Activated CD8-positive, alpha-beta memory T cell treated with anti-CD3 and anti-CD28 coated beads, Interleukin-2, amount 50 U/mL, for 4 hours (primary cell): Measurements from ENCODE around the gene SLC6A13.
"Not testable (repeated sequence)": the region's sequence is repeated elsewhere in the genome, so short reads cannot be mapped to it uniquely, and the experiment has no call there.

Experiments
- DNase-seq: peaks from one replicate; pipeline ENCODE4 v3.0.0-alpha.2; 2020

The SLC6A13 gene

DNA sequence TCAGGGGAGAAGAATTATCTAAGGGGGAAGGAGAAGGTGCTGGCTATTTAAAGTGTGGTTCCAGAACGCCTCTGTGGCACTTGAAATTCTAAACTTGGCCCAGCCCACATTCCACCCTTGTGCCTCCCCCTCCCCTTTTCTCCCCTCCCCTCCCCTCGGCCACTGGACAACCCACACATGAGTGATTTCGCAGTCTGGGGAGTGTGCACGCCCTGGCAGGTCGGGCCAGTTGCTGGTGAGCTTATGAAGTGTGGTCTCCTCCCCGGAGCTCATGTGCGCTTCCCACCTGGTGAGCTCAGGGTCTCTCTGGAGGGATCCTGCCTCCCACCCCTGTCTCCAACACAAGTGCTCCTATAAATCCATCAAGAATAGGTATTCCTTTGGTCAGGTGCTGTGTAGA is at the start of gene SLC6A13:
Gene SLC6A13, minus strand, starts transcription at position 20 of the 400 bp plus-strand sequence. CDS start 2,784 bp downstream, outside the sequence.
- DNase-seq = no peak

DNA sequence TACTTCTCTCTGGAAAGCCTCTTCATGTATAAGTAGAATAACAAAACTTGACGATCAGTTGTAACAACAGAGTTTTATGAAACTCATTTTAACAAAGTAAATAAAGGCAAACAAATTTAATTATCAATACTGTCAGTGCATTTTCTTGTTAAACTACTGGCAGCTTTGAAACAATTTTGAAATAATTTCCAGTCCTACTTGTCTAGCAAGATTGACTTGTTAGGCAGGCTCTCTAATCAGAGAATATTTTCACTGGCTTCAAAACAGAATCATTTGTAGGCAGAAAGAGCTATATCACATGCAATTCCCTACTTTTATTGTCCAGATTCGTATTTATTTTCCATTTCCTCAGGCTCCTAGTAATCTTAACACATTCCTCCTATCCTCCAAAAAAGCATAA is 45.9 kb upstream of the SLC6A13 start:
- no peak for DNase-seq

DNA sequence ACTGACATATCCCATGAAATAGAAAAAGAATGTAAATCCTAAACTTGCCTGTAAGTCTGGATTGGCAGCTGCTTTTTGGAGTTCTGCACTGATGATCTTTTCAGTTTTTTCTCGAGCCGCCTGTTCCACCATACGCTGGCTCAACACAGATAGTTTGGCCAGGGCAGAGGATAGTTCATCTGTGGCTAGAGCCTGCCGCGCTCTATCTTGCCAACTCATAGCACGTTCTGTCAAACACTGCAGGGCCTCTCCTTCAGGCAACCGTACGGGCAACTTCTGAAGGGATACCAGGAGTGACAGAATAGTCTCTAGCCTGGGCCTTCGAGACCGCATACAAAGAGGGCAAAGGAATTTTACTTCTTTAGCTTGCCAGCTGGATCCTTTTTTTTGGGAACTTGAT is 44.8 kb upstream of the SLC6A13 start:
- DNase-seq = no peak

DNA sequence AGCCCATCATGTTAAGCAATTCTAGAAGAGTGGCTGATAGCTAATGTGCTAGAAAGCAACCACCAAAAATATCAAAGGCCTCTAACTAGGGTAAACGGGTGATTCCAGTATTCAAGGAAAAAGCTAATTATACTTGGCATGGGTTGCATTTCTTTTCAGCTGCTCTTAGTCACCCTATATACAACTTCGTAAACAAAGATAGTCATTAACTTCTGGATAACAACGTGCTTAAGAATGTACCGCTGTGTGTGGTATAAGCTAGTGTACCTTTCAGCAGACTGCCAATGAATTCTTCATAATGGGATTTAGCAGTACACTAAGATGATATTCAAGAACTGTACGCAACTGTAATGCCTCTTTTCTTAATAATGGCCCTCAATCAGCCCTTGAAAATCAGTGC is 42.2 kb upstream of the SLC6A13 start:
- no peak for DNase-seq

DNA sequence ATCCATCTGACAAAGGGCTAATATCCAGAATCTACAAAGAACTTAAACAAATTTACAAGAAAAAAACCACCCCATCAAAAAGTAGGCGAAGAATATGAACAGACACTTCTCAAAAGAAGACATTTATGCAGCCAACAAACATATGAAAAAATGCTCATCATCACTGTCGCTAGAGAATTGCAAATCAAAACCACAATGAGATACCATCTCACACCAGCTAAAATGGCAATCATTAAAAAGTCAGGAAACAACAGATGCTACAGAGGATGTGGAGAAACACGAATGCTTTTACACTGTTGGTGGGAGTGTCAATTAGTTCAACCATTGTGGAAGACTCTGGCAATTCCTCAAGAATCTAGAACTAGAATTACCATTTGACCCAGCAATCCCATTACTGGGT is 40.1 kb upstream of the SLC6A13 start:
- not testable (repeated sequence) for DNase-seq

DNA sequence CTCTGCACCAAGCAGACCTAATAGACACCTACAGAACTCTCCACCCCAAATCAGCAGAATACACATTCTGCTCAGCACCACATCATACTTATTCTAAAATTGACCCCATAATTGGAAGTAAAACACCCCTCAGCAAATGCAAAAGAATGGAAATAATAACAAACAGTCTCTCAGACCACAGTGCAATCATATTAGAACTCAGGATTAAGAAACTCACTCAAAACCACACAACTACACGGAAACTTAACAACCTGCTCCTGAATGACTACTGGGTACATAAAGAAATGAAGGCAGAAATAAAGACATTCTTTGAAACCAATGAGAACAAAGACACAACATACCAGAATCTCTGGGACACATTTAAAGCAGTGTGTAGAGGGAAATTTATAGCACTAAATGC is 37.5 kb upstream of the SLC6A13 start:
- DNase-seq = not testable (repeated sequence)

DNA sequence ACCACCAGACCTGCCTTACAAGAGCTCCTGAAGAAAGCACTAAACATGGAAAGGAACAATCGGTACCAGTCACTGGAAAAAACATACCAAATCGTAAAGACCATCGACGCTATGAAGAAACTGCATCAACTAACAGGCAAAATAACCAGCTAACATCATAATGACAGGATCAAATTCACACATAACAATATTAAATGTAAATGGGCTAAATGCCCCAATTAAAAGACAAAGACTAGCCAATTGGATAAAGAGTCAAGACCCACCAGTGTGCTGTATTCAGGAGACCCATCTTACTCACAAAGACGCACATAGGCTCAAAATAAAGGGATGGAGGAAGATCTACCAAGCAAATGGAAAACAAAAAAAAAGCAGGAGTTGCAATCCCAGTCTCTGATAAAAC is 36.9 kb upstream of the SLC6A13 start:
- not testable (repeated sequence) for DNase-seq

DNA sequence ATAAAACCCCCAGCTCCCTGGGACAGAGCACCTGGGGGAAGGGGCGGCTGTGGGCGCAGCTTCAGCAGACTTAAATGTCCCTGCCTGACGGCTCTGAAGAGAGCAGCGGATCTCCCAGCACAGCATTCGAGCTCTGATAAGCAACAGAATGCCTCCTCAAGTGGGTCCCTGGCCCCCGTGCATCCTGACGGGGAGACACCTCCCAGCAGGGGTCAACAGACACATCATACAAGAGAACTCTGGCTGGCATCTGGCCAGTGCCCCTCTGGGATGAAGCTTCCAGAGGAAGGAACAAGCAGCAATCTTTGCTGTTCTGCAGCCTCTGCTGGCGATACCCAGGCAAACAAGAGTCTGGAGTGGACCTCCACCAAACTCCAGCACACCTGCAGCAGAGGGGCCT is 35.4 kb upstream of the SLC6A13 start:
- not testable (repeated sequence) for DNase-seq

DNA sequence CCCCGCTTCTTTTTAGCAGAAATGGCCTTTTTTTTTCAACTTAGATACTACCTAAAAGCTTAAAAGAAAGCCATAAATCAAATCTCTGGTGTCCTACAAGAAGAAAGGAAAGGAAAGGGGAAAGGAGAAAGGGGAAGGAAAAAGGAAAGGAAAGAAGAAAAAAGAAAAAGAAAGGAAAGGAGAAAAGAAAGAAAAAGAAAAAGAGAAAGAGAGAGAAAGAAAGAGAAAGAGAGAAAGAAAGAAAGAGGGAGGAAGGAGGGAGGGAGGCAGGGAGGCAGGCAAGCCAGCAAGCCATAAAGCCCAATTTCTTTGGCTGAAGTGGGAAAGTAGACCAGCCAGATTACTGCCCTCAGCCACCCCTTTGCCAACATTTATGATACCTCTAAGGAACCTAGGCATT is 32.5 kb upstream of the SLC6A13 start:
- no peak for DNase-seq

DNA sequence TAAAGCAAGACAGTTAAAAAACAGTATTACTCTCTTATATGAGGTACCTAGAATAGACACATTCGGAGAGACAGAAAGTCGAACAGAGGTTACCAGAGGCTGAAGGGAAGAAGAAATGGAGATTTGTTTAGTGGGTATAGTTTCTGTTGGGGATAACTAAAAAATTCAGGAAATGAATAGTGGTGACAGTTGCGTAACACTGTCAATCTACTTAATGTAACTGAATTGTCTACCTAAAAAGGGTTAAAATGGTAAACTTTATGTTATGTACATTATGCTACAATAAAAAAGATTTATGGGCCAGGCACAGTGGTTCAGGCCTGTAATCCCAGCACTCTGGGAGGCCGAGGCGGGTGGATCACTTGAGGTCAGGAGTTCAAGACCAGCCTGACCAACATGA is 30.6 kb upstream of the SLC6A13 start:
- no peak for DNase-seq

DNA sequence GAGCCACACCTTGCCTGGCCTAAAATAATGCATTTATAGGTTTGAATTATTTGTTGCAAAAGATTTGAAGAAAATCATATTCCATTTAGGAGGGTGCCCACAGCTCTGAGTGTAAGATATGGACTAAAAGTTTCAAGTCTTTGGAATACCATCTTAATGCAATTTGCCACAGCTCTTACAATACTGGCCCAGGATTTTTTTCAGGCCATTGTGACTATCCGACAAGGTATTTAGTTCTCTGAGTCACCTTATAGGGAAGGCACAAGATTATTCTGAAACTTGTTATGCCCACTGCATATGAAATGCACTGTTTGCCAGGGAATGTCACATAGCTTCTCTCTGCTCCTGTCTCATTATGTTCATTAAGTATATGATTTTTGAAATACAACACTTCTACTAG is 29.6 kb upstream of the SLC6A13 start:
- DNase-seq = no peak

DNA sequence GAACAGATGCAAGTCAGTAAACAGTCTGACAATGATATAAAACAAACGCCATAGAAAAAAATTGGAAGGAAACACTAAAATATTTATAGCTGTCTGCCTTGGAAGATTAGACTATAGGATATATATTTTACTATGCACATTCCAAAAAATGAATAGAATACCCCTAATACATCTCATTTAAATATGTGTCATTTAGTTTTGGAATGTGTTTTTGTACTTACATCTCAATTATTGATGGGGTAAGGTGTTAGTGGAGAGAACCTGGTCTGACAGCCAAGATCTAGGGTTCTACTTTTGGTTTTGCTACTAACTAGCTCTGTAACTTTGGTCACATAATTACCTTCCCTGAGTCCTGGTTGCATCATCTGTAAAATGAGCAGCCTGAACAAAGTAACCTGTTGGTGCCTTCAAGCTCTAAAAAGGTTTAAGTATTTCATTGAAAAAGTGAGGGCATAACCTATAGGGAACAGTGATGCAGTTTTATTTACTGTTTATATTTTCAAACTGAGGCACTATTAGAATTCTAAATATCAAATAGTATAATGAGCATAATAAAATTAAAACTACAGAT is 28.6 kb upstream of the SLC6A13 start:
- no peak for DNase-seq

DNA sequence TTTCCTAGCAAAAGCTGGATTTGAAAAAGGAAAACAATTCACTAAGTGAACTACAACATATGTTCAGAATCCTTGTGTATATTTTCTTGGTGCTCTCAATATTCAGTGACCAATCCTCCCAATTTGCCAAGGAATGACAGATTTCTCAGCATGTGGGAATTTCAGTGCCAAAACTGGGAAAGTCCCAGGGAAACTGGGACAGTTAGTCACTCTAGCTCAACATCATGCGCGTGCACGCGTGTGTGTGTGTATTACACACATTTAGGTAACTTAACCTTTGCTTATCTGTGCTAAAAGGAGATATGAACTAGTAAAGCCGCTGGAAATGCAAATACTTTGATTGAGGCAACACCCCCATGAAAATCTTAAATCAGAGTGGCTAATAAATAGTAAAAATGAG is 26.1 kb upstream of the SLC6A13 start:
- DNase-seq = no peak

DNA sequence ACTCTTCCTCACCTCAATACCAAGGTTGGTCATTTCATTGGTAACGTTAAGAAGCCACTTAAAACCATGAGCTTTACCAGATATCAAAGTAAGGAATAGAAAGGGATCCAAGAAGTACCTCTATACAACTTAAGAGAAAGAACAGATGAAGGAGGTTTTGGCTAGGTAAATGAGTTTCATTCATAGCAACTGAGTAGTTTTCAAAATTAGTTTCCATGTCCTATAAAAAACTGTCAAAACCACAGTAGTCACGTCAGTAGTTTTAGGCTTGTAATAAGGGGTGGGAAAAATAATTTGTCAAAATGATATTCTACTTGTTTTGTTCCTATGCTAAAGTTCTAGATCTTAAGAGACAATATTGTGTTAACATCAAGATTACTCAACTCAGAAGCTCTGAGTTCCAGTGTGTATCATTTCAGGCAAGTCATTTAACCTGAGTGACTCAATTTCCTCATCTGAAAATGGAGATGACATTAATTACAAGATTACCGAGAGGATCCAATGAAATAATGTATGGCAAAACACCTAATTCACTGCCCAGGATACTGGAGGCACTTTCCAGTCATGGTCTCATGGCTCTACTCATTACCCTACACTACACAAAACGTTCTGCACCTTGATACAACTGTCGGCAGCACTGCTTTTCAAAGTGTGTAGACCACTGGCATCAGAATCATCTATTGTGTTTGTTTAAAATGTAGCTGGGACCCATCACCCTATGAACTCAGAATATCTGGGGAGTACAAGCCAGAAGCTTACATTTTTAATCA is 24.1 kb upstream of the SLC6A13 start:
- no peak for DNase-seq

DNA sequence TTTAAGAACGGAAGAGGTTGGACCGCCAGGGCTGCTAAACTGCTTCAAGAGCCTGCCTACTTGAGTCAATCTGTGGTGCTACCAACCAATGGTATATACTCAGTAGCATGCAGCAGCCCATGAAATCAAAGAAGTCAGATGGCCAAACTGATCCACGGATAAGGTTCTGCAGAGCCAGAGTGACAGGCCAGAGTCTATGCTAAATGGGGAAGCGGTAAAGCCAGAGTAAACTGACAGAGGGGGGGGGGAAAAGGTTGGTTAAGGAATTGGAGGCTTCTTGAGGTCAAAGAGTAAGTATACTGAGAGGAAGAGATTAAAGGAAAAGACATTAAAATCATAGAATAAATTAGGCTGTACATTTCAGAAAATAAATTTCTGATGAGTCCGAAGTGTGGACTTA is 15.4 kb upstream of the SLC6A13 start:
- no peak for DNase-seq

DNA sequence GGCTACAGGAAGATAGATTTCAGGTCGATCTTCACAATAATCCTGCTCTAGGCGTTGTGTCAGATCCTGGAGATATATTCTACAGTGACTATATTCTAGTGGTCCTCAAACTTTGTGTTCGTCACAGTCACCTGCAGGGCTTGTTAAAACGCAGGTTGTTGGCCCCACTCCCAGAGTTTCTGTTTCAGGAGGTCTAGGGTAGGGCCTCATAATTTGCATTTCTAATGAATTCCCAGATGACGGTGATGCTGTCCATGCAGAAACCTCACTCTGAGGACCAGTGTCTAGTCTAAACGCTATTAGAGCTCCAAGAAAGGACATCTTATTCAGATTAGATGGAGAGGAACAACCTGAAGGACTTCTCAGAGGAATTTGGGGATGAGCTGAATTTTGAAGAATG is 13.2 kb upstream of the SLC6A13 start:
- DNase-seq = no peak

DNA sequence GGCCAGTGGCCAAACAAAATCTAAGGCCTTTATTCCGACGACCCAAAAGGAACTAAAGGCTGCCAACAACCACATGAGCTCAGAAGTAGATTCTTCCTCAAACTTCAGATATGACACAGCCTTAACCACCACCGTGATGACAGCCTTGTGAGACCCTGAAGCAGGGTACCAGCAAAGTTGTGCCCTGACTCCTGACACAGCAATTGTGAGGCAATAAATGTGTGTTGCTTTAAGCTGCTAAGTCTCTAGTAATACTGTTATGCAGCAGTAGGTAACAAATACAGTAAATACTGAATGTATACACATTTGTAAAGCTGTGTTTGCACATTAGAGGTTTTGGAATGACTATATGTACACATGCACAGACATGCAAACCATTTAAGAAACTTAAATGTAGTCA is 10.7 kb upstream of the SLC6A13 start:
- no peak for DNase-seq

DNA sequence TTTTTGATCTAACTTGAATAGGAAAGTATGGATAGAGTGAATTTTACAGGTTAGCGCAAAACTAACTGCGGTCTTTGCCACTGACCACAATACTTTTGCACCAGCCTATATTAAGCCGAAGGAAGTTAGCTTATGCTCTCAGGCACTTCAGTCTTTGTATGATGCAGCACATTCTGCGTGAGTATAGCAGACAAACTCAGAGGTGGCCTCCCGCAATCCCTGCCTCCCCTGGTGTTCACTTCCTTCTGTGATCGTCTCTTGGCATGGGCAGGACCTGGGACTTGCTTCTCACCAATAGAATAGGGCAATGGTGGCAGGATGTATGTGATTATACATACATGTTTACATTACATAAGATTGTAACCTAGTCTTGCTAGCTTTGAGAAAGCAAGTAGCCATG is 10.3 kb upstream of the SLC6A13 start:
- DNase-seq = no peak

DNA sequence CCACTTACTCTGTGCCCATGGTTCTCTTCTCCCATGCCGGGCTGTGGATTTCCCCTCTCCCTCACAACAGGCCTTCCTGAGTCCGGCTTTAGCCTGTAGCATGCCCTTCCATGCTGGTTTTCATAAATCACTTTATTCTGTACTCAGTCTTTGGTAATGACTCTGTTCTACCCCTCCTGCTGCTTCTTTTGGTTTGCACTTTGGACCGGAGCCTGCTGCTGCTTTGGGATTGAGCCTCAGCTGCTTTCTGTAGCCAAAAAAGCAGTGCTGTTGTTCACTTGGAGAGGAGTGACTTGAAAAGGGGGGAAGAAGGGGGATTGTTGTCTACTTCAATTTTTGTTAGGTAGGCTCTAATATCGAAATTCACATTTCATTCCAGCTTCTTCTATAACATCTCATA is 8.5 kb upstream of the SLC6A13 start:
- no peak for DNase-seq

DNA sequence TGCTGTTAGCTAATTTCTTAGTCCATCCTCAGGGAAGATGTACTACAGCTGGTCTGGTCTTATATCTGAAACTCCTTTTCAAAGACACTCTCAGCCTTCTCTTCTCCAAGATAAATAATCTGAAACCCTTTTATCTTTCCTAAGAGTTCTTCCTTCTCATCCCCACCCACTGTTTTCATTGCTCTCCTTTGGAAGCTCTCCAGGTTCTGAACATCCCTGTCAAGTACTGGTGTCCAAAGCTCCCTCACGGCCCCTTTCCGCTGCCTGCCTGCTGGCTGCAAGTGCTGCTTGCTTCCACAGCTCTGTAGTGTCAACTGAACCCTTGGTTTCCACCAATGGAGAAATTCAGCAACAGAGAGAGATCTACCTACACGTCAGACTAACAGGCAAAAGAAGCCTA is 6.6 kb upstream of the SLC6A13 start:
- DNase-seq = no peak

DNA sequence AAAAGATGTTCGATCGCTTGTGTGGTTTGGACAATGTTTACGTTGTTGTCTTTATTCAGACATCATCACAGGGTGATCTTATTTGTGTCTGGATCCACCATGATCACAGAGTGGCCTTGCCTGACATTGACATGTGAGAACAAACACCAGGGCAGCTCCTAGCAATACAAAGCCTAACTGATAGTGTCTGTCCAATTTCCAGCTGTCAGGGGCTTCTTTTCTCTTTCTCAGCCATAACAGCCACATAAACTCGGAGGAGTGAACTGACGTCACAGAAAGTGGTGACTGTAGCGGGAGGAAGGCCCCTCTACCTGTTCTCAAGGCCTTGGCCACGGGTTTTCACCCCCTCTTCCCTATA is 5.8 kb upstream of the SLC6A13 start:
- DNase-seq = no peak

DNA sequence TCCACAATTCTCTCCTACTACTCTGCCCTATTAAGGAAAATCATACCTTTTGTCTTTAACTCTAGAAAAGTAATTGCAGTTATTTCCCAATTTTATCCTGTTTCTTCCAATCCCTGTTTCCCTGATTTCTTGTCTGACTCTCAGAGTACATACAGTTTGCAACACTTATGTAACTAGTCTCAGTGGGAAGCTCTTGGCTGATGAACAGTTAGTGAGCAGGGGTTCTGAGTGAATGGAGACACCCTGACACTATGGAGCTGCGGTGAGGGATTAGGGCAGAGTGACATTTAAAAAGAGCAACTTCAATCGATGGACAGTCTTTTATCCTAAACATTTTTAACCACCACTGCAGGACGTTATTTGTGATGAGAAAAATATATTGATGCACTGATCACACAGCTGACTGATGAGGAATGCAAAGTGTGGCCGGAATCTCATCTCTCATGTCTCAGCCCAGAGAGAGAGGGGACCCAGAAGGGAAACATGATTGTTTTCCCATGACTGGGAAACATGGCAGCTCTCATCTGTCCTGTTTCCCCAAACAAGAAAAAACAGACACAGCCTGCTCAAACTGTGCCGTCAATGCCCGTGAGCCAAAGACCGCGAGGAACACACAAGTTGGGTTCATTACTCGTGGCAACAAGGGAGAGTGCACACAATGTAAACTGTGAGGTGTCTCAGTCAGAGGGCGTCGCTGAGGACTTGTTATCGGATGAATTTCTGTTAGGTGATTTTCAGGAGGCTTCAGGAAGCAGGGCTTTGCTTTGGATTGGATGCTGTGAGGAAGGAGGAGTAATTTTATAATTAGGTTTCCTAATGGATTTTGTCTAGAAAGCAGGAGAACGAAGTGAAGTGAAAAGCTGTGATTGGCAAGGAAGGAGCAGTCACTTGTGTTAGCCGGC is 5.2 kb upstream of the SLC6A13 start:
- DNase-seq = no peak

DNA sequence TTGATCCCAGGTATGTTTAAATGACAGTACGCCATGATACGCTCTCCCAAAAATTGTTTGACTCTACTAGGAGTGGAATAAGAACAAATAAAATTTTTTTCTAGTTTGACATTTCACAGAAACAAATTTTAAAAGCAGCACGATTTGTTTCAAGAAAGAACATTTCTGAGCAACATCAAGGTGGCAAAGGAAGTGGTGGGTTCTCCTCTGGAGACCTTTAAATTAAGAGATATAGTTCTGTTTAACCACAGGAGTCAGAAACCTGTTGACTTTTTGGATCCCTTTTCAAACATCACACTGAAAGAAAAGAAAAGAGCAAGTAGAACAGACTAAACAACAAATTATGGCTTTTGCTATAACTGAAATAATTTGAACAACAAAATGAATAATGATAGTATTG is 2.5 kb upstream of the SLC6A13 start:
- DNase-seq = no peak

DNA sequence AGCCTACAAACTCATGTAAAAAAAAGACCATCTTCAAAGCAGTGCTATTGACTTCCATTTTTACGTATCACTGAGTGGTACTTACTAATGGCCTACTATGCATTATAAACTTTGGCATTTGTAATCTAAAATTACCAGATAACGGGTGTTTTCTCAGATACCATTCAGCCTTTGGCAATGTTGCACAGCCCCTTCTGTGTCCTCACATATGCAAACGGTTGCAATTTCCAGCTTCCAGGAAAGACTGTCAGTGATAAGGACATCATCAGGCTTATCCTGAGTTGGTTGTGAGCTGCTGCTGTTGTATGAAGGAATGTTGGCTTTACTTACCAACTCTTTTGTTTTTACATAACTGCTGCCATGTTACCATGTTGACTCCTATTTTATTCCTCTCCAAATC is 1.6 kb upstream of the SLC6A13 start:
- no peak for DNase-seq
